T47D (cell line): ENCODE measurements around the gene FGF14.
A peak's percentile ranks its signal among the peaks of the same experiment; 100 is the strongest.

Experiments used
- DNase-seq, 2 experiments: peaks; one replicate each; pipeline versions ENCODE4 v3.0.0 to v3.0.0-alpha.2; 2011 to 2012; ENCODE audit warnings: low read depth in 1 of 2, low spot score in 1 of 2
- JUND ChIP-seq: IDR thresholded peaks from 2 replicates; pipeline ENCODE4 v1.6.1; 2012; ENCODE audit warnings: low read depth
- in situ Hi-C: cut with HindIII; loops from 2 replicates; pipeline ENCODE4 v1.10.0; 2016; ENCODE audit warnings: low sequenced_read_pairs, low pct_unique_long_range_greater_than_20kb

Gene FGF14

GRCh38 chr13:101830035-101830434 lies 571.8 kb downstream of the FGF14 start:
- no peak for DNase-seq
- in situ Hi-C loops: no loop called here
- TF ChIP-seq JUND: no peak

DNA sequence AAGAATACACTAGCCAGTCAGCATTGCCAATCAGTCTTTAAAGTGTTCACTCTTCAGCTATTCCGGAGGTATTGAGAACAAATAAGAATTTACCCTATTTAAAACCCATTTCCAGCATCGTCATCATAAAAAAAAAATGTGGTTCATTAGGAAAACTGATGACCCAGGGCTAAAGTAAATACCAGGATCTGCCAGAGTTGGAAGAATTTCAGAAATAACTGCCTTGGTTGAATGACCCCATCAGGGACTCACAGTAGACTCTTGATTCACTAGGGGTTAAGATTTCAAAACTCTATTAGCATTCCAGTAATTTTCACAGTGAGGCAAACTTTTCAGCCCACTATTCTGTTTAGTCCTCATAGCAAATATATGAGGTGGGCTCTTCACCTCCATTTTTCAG lies 572.4 kb downstream of the FGF14 start:
- DNase-seq: no peak
- TF ChIP-seq JUND: no peak
- in situ Hi-C loops: no loop called here

GRCh38 chr13:101828119-101828518 lies 573.7 kb downstream of the FGF14 start:
- DNase-seq: no peak
- no peak for TF ChIP-seq JUND
- in situ Hi-C loops: no loop called here

- in situ Hi-C loops: no loop called here
- no peak for DNase-seq
- no peak for TF ChIP-seq JUND
Observed at GRCh38 chr13:101817898-101818297, 584.0 kb downstream of the FGF14 start.

- no peak for DNase-seq
- in situ Hi-C loops: no loop called here
- no peak for TF ChIP-seq JUND
Observed at GRCh38 chr13:101811881-101812280, 590.0 kb downstream of the FGF14 start.

GRCh38 chr13:101811284-101811839 lies 590.5 kb downstream of the FGF14 start:
- no peak for DNase-seq
- TF ChIP-seq JUND: no peak
- in situ Hi-C loops: no loop called here

DNA sequence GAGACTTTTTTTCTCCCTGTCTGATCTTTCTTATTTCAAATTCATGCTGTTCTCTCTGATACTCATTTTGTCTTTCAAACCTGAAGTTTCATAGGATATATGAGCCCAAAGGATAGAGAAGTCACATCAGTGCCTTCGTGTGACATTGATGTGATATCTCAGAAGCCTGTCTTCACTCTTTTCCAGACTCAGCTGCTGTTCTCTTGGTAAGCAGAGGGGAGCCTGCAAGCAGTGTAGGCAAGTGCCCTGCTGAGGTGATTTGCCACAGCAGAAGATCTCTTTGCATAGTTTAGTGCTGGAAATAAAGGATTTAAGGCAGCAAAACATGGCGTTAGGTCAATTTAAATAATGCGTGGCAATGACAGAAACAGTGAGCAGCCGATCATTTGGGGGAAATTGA lies 602.7 kb downstream of the FGF14 start:
- TF ChIP-seq JUND: no peak
- in situ Hi-C loops: no loop called here
- DNase-seq: no peak

DNA sequence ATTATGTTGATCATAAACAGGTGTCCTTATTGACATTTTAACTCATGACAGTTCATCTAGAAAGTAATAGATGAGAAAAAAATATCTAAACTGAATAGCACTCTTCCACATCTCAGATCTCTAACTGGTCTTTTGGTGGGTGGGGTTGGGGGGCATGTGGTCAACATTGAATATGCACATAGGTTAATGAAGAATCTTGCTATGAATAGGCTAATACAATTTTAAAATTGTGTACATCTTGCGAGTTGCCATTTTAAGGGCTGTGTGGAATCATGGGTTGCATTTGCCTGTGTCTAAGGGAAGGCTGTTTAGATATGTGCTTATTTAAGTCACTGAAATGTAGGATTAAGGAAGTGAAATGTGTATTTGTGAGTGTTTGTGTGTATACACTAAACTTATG lies 603.4 kb downstream of the FGF14 start:
- TF ChIP-seq JUND: no peak
- in situ Hi-C loops: no loop called here
- no peak for DNase-seq

GRCh38 chr13:101795460-101795859 lies 606.4 kb downstream of the FGF14 start:
- TF ChIP-seq JUND: no peak
- DNase-seq: no peak
- in situ Hi-C loops: no loop called here

- no peak for DNase-seq
- in situ Hi-C loops: no loop called here
- no peak for TF ChIP-seq JUND
Observed at GRCh38 chr13:101795025-101795424, 606.8 kb downstream of the FGF14 start.

DNA sequence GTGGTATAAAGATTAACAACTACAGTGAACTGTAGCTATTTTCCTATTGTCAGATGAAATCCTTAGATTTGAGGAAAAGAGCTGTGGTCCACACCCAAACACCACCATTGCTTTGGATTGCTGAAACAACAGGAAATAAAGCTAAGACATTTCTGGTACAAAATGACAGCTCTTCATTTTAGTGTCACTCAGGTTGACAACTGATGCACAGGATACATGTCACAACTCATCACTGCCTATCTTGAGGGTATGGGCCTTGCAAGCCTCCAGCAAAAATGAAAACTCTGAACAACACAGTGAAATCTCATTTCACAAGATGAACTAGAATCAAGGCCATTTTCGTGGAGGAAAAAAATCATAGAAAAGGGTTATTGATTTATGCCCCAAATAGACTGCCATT lies 609.7 kb downstream of the FGF14 start:
- no peak for TF ChIP-seq JUND
- in situ Hi-C loops: no loop called here
- no peak for DNase-seq

DNA sequence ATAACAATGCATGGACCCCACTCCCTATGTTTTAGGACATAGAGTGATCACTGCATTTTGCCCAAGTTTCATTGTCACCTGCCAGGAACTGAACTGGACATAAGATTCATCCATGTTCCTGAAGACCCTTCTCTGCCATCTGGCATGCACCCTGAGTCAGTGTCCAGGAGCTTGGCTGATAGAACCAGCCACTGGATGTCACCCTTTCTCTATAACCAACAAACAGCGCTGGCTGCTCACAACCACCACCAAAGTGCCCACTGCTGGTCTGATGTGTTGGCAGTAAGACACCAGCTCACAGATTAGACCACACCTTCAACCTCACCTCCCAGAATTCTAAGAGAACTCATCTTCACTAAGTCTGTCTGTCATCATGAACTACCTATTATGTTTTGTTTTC lies 616.0 kb downstream of the FGF14 start:
- in situ Hi-C loops: no loop called here
- no peak for TF ChIP-seq JUND
- DNase-seq: peak; percentile 3 to 12

DNA sequence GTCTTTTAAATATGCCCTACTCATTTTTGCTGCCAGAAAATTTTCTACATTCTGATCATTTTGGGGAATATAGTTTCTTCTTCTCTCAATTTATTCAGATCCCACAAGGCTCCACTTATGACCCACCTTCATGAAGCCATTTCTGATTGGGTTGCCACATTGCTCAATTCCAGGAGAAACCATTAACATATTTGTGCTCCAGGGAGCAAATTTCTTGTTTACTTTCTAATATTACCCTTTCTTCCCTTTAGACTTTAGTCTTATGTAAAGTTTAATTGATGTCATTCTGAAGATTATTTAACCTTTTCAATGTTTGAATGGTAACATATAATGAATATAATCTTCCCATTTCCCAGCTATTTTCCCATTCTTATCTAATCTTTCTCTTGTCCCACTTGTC lies 617.5 kb downstream of the FGF14 start:
- TF ChIP-seq JUND: no peak
- no peak for DNase-seq
- in situ Hi-C loops: no loop called here

DNA sequence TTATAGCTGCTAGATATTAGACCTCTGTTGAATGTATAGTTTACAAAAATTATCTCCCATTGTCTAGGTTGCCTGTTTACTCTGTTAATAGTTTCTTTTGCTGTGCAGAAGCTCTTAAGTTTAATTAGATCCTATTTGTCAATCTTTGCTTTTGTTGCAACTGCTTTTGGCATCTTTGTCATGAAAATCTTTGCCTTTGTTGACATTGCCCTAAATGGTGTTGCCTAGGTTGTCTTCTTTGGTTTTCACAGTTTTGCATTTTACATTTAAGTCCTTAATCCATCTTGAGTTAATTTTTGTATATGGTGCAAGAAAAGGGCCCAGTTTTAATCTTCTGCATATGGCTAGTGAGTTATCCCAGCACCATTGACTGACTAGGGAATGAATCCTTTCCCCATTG lies 618.3 kb downstream of the FGF14 start:
- TF ChIP-seq JUND: no peak
- in situ Hi-C loops: no loop called here

DNA sequence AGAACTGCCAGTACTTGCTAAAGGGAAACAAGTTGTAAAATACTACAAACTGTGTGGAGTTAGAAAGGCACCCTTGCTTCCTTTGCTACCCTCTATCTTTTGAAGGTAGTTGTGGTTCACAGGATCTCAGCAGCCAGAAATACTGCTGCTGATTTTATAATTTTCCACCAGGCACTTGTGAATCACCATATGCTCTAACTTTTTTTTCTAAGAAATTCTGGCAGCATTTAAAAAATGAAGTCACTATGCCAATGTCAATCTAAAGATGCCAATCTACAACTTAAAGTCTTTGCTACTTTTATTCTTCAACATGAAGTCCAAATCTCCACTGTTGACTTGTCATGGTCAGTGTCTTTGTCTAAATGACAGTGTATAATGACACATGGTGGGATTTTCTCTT lies 621.6 kb downstream of the FGF14 start:
- no peak for TF ChIP-seq JUND
- no peak for DNase-seq
- in situ Hi-C loops: no loop called here

More for the DNA sequence above, 618.3 kb downstream of the FGF14 start:
- DNase-seq: no peak
